GM12878 (cell line): Measurements from ENCODE around the gene PAF1. TPM values are rescaled to one million over a fixed set of nuclear protein-coding genes. Genes with fewer than 3 reads are reported as not detected.

Experiments
- ATAC-seq: fragments of 200-7000 bp; cut with Tn5 transposase; 3 replicates; pipeline ENCODE4 v1.9.1; 2020; ENCODE audit warnings: mild to moderate bottlenecking, moderate library complexity
- BruUV-seq: library from RNA; stranded (reverse); fragments of 400-500 nt; replicated peaks from 2 replicates; lab custom pipeline; 2021; lab: Mats Ljungman, UMichigan
- CTCF ChIA-PET: fragments of 300-600 bp; sonication (Branson Sonifier 250); formaldehyde crosslinking; extraction: SDS; loops from one replicate; lab custom pipeline; 2021; ENCODE audit warnings: inconsistent platforms; lab: Yijun Ruan, JAX
- POLR2A ChIA-PET: fragments of 350-600 bp; formaldehyde crosslinking; extraction: SDS; loops from one replicate; lab custom pipeline; 2021; ENCODE audit warnings: inconsistent platforms; lab: Charles Lee
- RAD21 ChIA-PET: fragments of 300-600 bp; sonication (Branson Sonifier 250); formaldehyde crosslinking; loops from one replicate; lab custom pipeline; 2023; ENCODE audit warnings: antibody characterized with exemption; ENCODE audit not compliant: unreplicated experiment; lab: Charles Lee
- SMC1A ChIA-PET: fragments of 300-600 bp; sonication (Branson Sonifier 250); formaldehyde crosslinking; loops from one replicate; lab custom pipeline; 2023; ENCODE audit not compliant: unreplicated experiment, uncharacterized antibody; lab: Charles Lee
- DNase-seq: peaks from one replicate; pipeline ENCODE4 v3.0.0-alpha.2; 2011; ENCODE audit warnings: low read depth, low spot score
- FAIRE-seq: peaks from 3 replicates; lab custom pipeline; 2011; peaks lifted over from hg19 to GRCh38; lab: Jason Lieb, UNC
- H2AFZ ChIP-seq: 2 replicates; pipeline ENCODE4 v1.6.0; 2011; ENCODE audit warnings: low read depth, low read length, control low read depth; ENCODE audit not compliant: control insufficient read depth
- H3K27ac ChIP-seq: 2 replicates; pipeline ENCODE4 v1.5.1; 2011; ENCODE audit warnings: control low read depth; ENCODE audit not compliant: control insufficient read depth, insufficient read depth
- H3K27me3 ChIP-seq, 2 experiments: replicated peaks in 1 of 2; 2 replicates each; pipeline versions ENCODE4 v1.6.0 to v1.6.1; 2011; ENCODE audit warnings: low read length in 1 of 2; ENCODE audit not compliant: control insufficient read depth in 2 of 2, insufficient read depth in 2 of 2
- H3K36me3 ChIP-seq, 2 experiments: 2 replicates each; pipeline ENCODE4 v1.5.1; 2011; ENCODE audit warnings: low read length in 1 of 2; ENCODE audit not compliant: control insufficient read depth in 2 of 2, insufficient read depth in 2 of 2
- H3K4me1 ChIP-seq: 2 replicates; pipeline ENCODE4 v1.6.1; 2011; ENCODE audit warnings: mild to moderate bottlenecking, low read length, moderate library complexity, mixed read lengths; ENCODE audit not compliant: control insufficient read depth, insufficient read depth
- H3K4me2 ChIP-seq: 2 replicates; pipeline ENCODE4 v1.6.0; 2011; ENCODE audit warnings: control low read depth; ENCODE audit not compliant: control insufficient read depth, insufficient read depth
- H3K4me3 ChIP-seq: fragments of 200-600 bp; sonication (generic); 2 replicates; pipeline ENCODE4 v1.5.1; 2016
- H3K79me2 ChIP-seq: 2 replicates; pipeline ENCODE4 v1.6.0; 2011; ENCODE audit warnings: low read length; ENCODE audit not compliant: control insufficient read depth, insufficient read depth
- H3K9ac ChIP-seq: 2 replicates; pipeline ENCODE4 v1.8.0; 2011; ENCODE audit warnings: low read length, control low read depth, mixed read lengths; ENCODE audit not compliant: control insufficient read depth, insufficient read depth
- H3K9me3 ChIP-seq: replicated peaks from 3 replicates; pipeline ENCODE4 v1.5.1; 2011; ENCODE audit warnings: mild to moderate bottlenecking, low read length; ENCODE audit not compliant: control insufficient read depth, insufficient read depth
- H4K20me1 ChIP-seq: 2 replicates; pipeline ENCODE4 v1.6.0; 2011; ENCODE audit not compliant: control insufficient read depth, insufficient read depth
- CBX3 ChIP-seq: fragments of 200-600 bp; sonication (generic); IDR thresholded peaks from 2 replicates; pipeline ENCODE4 v1.6.1; 2016; ENCODE audit warnings: low read depth, borderline replicate concordance
- CTCF ChIP-seq, 3 experiments: IDR thresholded peaks in 2 of 3; conservative IDR thresholded peaks in 1 of 3; 2 replicates each; pipeline ENCODE4 v1.5.1; 2011; ENCODE audit warnings: low read depth in 3 of 3, low read length in 3 of 3, mild to moderate bottlenecking in 3 of 3, control low read depth in 2 of 3, moderate library complexity in 2 of 3, inconsistent platforms in 1 of 3, mixed read lengths in 1 of 3; ENCODE audit not compliant: control insufficient read depth in 2 of 3, insufficient read depth in 1 of 3; ENCODE audit errors: extremely low read depth in 1 of 3
- HDAC2 ChIP-seq: fragments of 200-600 bp; sonication (generic); IDR thresholded peaks from 2 replicates; pipeline ENCODE4 v1.6.1; 2017
- IRF4 ChIP-seq: IDR thresholded peaks from 2 replicates; pipeline ENCODE4 v1.6.1; 2011; ENCODE audit warnings: low read depth, low read length
- LARP7 ChIP-seq: fragments of 450-650 bp; IDR thresholded peaks from 2 replicates; pipeline ENCODE4 v1.6.1; 2017; ENCODE audit warnings: mild to moderate bottlenecking
- MTA3 ChIP-seq: IDR thresholded peaks from 2 replicates; pipeline ENCODE4 v1.6.1; 2012; ENCODE audit warnings: low read length, inconsistent platforms, borderline replicate concordance
- POLR2A ChIP-seq: IDR thresholded peaks from 2 replicates; pipeline ENCODE4 v1.6.1; 2011; ENCODE audit warnings: low read depth, mild to moderate bottlenecking, low read length
- SP1 ChIP-seq: IDR thresholded peaks from one replicate; pipeline ENCODE4 v1.6.1; 2011; ENCODE audit warnings: low read depth, low read length
- ZZZ3 ChIP-seq: IDR thresholded peaks from 2 replicates; pipeline ENCODE4 v1.6.1; 2011; ENCODE audit warnings: low read depth; ENCODE audit not compliant: control insufficient read depth, insufficient read length
- in situ Hi-C: fragments of 300-500 bp; cut with MboI; formaldehyde crosslinking; loops from 9 replicates; pipeline ENCODE4 v1.14.3; 2018; ENCODE audit warnings: mixed read lengths
- intact Hi-C: fragments of 100-400 bp; cut with micrococcal nuclease; formaldehyde crosslinking; loops from one replicate; pipeline ENCODE4 v1.14.2; 2022; ENCODE audit not compliant: unreplicated experiment
- polyA plus RNA-seq, 11 experiments: library from polyadenylated mRNA; depleted of rRNA in 4 of 11; unstranded in 6 of 11; stranded (reverse) in 5 of 11; fragments of >200 nt; fragmentation: Nextera tagmentation in 4 of 11; fragmentation: Illumina TruSeq in 1 of 11; extraction: Ambion mirVana in 4 of 11; extraction: Trizol in 1 of 11; gene quantifications; 1 replicate in 1 of 11; 2 replicates in 10 of 11; pipeline versions ENCODE4 v1.2.1 to v1.2.3, GENCODE V29; 2011 to 2016; ENCODE audit warnings: inconsistent platforms in 2 of 11, missing spikeins in 2 of 11, low read depth in 1 of 11
- total RNA-seq, 4 experiments: library from RNA; depleted of rRNA in 3 of 4; stranded (reverse); fragments of >200 nt in 3 of 4; fragmentation: Illumina TruSeq in 1 of 4; extraction: Trizol in 1 of 4; gene quantifications; 2 replicates each; pipeline versions ENCODE4 v1.2.1 to v1.2.3, GENCODE V29; 2013 to 2021
- TF ChIP-seq, protein P1 (sequence below): fragments of 450-650 bp; IDR thresholded peaks from 2 replicates; pipeline ENCODE4 v1.6.1; 2014; ENCODE audit warnings: mild to moderate bottlenecking
- TF ChIP-seq, protein P2 (sequence below): IDR thresholded peaks from 2 replicates; pipeline ENCODE4 v1.6.1; 2011; ENCODE audit warnings: mild to moderate bottlenecking, low read depth, low read length, moderate library complexity; ENCODE audit not compliant: insufficient replicate concordance
- TF ChIP-seq, protein P3 (sequence below): IDR thresholded peaks from 2 replicates; pipeline ENCODE4 v1.6.1; 2011; ENCODE audit warnings: borderline replicate concordance, low read depth, mild to moderate bottlenecking, moderate library complexity, low read length; ENCODE audit not compliant: insufficient read depth, poor library complexity, severe bottlenecking
- TF ChIP-seq, protein P4 (sequence below): IDR thresholded peaks from 2 replicates; pipeline ENCODE4 v1.6.1; 2012; ENCODE audit warnings: mild to moderate bottlenecking, low read depth, low read length

The PAF1 gene
- total and polyA plus RNA-seq, 10 of the 15 experiments (the other 5 are each of a cell fraction or from before 2014, with no cell fraction given): 1.7 to 45.8 (median 39.6) TPM

DNA sequence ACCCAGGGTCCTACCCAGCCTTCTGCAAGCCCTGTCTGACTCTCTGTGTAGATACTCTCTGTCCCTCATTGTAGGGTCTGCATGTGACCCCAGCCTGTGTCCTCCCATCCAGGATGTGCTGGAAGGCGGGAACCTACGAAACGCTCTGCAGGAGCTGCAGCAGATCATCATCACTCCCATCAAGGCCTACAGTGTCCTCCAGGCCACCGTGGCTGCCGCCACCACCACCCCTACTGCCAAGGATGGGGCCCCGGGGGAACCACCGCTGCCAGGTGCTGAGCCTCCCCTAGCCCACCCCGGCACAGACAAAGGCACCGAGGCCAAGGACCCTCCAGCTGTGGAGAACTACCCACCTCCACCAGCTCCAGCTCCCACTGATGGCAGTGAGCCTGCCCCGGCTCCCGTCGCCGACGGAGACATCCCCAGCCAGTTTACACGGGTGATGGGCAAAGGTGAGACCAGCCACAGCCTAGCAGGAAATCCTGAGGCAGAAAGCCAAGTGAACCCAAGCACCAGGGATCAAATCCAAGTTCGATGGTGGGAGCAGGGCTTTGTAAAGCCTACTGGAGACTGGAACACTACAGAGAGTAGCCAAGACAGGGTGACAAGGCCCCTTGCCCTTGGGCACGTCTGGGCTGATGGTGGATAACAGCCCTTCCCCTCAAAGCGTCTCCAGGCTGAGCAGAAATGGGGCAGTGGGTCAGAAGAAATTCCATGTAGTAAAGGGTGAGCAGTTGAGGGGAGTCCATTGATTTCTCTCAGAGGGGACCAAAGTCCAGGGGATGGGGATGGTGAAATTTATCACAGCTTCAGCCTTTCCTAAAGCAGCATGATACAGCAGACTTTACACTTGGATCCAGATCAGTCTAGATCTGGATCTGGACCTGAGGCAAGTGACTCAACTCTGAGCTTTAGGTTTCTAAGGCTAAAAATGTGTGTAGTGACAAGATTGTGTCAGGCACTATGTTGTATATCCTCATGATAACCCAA is 13.2 kb downstream of the PAF1 start (continued):
- TF ChIP-seq, protein P1, sequence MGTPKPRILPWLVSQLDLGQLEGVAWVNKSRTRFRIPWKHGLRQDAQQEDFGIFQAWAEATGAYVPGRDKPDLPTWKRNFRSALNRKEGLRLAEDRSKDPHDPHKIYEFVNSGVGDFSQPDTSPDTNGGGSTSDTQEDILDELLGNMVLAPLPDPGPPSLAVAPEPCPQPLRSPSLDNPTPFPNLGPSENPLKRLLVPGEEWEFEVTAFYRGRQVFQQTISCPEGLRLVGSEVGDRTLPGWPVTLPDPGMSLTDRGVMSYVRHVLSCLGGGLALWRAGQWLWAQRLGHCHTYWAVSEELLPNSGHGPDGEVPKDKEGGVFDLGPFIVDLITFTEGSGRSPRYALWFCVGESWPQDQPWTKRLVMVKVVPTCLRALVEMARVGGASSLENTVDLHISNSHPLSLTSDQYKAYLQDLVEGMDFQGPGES: no peak
- TF ChIP-seq IRF4: no peak
- TF ChIP-seq POLR2A: no peak
- TF ChIP-seq MTA3: no peak
- no peak for TF ChIP-seq ZZZ3

- no peaks in the 10 kb centered on the region for H3K4me1 ChIP-seq
- no peak overlapping the region for H2AFZ ChIP-seq
- peaks cover 16 to 26% of the 10 kb centered on the region in 2 experiments; a peak in 3 of 4 replicates for H3K36me3 ChIP-seq
- SMC1A ChIA-PET: no interaction called here
- RAD21 ChIA-PET: no interaction called here
- no peaks in the 10 kb centered on the region for H4K20me1 ChIP-seq
- H3K79me2 ChIP-seq: no peaks in the 10 kb centered on the region
- no peaks in the 10 kb centered on the region for H3K9me3 ChIP-seq
- H3K9ac ChIP-seq: no peak overlapping the region
- no peak overlapping the region for H3K4me3 ChIP-seq
- FAIRE-seq (no peak), ATAC-seq (no peak), DNase-seq (no peak)
- H3K27me3 ChIP-seq: no peaks in the 10 kb centered on the region
- CTCF ChIA-PET: no interaction called here
- intact Hi-C loops (no loop called here), in situ Hi-C loops (no loop called here)
- BruUV-seq: no TSS peak
- POLR2A ChIA-PET: interaction anchor here (0.6 kb wide), 1 partner anchor 414 kb away, joined by 5 read pairs; no protein-coding TSS in a partner anchor
- H3K4me2 ChIP-seq: no peak overlapping the region
- no peak overlapping the region for H3K27ac ChIP-seq
- TF ChIP-seq CTCF (IDR thresholded peaks at IDR 0.05 in 2 of 3, conservative IDR thresholded peaks at IDR 0.05 in 1 of 3; ENCODE audit: control insufficient read depth in 2 of 3, extremely low read depth in 1 of 3, insufficient read depth in 1 of 3, low read depth in 3 of 3, low read length in 3 of 3) (no peak), SP1 (no peak), HDAC2 (no peak), CBX3 (no peak), LARP7 (no peak)
- TF ChIP-seq, protein P2, sequence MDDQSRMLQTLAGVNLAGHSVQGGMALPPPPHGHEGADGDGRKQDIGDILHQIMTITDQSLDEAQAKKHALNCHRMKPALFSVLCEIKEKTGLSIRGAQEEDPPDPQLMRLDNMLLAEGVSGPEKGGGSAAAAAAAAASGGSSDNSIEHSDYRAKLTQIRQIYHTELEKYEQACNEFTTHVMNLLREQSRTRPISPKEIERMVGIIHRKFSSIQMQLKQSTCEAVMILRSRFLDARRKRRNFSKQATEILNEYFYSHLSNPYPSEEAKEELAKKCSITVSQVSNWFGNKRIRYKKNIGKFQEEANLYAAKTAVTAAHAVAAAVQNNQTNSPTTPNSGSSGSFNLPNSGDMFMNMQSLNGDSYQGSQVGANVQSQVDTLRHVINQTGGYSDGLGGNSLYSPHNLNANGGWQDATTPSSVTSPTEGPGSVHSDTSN: no peak
- TF ChIP-seq, protein P3, sequence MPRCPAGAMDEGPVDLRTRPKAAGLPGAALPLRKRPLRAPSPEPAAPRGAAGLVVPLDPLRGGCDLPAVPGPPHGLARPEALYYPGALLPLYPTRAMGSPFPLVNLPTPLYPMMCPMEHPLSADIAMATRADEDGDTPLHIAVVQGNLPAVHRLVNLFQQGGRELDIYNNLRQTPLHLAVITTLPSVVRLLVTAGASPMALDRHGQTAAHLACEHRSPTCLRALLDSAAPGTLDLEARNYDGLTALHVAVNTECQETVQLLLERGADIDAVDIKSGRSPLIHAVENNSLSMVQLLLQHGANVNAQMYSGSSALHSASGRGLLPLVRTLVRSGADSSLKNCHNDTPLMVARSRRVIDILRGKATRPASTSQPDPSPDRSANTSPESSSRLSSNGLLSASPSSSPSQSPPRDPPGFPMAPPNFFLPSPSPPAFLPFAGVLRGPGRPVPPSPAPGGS: no peak
- TF ChIP-seq, protein P4, sequence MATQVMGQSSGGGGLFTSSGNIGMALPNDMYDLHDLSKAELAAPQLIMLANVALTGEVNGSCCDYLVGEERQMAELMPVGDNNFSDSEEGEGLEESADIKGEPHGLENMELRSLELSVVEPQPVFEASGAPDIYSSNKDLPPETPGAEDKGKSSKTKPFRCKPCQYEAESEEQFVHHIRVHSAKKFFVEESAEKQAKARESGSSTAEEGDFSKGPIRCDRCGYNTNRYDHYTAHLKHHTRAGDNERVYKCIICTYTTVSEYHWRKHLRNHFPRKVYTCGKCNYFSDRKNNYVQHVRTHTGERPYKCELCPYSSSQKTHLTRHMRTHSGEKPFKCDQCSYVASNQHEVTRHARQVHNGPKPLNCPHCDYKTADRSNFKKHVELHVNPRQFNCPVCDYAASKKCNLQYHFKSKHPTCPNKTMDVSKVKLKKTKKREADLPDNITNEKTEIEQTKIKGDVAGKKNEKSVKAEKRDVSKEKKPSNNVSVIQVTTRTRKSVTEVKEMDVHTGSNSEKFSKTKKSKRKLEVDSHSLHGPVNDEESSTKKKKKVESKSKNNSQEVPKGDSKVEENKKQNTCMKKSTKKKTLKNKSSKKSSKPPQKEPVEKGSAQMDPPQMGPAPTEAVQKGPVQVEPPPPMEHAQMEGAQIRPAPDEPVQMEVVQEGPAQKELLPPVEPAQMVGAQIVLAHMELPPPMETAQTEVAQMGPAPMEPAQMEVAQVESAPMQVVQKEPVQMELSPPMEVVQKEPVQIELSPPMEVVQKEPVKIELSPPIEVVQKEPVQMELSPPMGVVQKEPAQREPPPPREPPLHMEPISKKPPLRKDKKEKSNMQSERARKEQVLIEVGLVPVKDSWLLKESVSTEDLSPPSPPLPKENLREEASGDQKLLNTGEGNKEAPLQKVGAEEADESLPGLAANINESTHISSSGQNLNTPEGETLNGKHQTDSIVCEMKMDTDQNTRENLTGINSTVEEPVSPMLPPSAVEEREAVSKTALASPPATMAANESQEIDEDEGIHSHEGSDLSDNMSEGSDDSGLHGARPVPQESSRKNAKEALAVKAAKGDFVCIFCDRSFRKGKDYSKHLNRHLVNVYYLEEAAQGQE: no peak
These were observed 15.0 kb downstream of the PAF1 start for GRCh38 chr19:39375929-39376328.
